Measurements from ENCODE around the gene LYPD6.

DNA sequence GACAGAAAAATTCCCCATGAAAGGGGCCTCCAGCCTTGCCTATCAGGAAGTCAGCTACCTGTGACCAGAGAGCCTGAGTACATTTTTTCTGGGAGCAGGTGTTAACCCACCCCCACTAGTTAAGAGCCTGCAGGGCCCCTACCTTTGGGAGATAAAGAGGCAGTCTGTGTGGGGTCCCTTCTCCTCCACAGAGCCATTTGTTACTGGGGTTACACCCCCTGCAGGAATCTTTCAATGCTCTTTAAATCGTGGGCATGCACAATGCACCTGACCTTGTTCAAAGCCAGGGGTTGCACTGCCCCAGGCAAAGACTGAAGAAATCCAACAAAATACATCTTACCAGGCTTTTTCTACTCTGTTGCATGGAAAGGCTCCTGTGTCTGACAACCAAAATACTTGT is 15.7 kb upstream of the LYPD6 start:
- TF ChIP-seq, protein P1, sequence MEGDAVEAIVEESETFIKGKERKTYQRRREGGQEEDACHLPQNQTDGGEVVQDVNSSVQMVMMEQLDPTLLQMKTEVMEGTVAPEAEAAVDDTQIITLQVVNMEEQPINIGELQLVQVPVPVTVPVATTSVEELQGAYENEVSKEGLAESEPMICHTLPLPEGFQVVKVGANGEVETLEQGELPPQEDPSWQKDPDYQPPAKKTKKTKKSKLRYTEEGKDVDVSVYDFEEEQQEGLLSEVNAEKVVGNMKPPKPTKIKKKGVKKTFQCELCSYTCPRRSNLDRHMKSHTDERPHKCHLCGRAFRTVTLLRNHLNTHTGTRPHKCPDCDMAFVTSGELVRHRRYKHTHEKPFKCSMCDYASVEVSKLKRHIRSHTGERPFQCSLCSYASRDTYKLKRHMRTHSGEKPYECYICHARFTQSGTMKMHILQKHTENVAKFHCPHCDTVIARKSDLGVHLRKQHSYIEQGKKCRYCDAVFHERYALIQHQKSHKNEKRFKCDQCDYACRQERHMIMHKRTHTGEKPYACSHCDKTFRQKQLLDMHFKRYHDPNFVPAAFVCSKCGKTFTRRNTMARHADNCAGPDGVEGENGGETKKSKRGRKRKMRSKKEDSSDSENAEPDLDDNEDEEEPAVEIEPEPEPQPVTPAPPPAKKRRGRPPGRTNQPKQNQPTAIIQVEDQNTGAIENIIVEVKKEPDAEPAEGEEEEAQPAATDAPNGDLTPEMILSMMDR (IDR thresholded peaks at IDR 0.05), result no peak
- TF ChIP-seq ZFX (IDR thresholded peaks at IDR 0.05; ENCODE audit: borderline replicate concordance), result no peak
